Kidney (tissue), 14 donors: ENCODE results near the gene RASGRP3. TPM values are rescaled to one million over a fixed set of nuclear protein-coding genes. Genes with fewer than 3 reads are reported as not detected.

Source experiments
- DNase-seq, 5 donors: peaks; one replicate each; pipeline ENCODE4 v3.0.0-alpha.2; 2013 to 2020
- FAIRE-seq: peaks from 2 replicates; lab custom pipeline; 2012; peaks lifted over from hg19 to GRCh38; lab: Jason Lieb, UNC
- H3K27ac ChIP-seq, 2 donors: one replicate each; pipeline ENCODE4 v1.7.0; 2013; ENCODE audit warnings: low read depth in 2 of 2, low read length in 2 of 2, inconsistent platforms in 1 of 2
- H3K27me3 ChIP-seq: one replicate; pipeline ENCODE4 v1.7.1; 2013; ENCODE audit warnings: low read length, inconsistent platforms; ENCODE audit not compliant: control insufficient read depth, insufficient read depth
- H3K36me3 ChIP-seq, 3 donors: one replicate each; pipeline versions ENCODE4 v1.7.0 to v1.7.1; 2013; ENCODE audit warnings: low read length in 3 of 3, control low read depth in 1 of 3, inconsistent platforms in 1 of 3; ENCODE audit not compliant: insufficient read depth in 3 of 3, control insufficient read depth in 2 of 3
- H3K4me1 ChIP-seq, 3 donors: one replicate each; pipeline versions ENCODE4 v1.7.0 to v1.7.1; 2013; ENCODE audit warnings: low read length in 3 of 3, inconsistent platforms in 1 of 3, low read depth in 1 of 3; ENCODE audit not compliant: control insufficient read depth in 2 of 3, insufficient read depth in 2 of 3
- H3K4me3 ChIP-seq, 3 donors: one replicate each; pipeline versions ENCODE4 v1.7.0 to v1.8.1; 2013; ENCODE audit warnings: low read length in 3 of 3, control low read depth in 1 of 3, inconsistent platforms in 1 of 3
- H3K9ac ChIP-seq, 3 donors: one replicate each; pipeline versions ENCODE4 v1.7.0 to v1.7.1; 2013; ENCODE audit warnings: low read length in 3 of 3, control low read depth in 1 of 3, inconsistent platforms in 1 of 3
- H3K9me3 ChIP-seq, 3 donors: one replicate each; pipeline versions ENCODE4 v1.7.0 to v1.7.1; 2013; ENCODE audit warnings: low read length in 3 of 3, control low read depth in 1 of 3, inconsistent platforms in 1 of 3; ENCODE audit not compliant: control insufficient read depth in 2 of 3, insufficient read depth in 1 of 3
- CTCF ChIP-seq: IDR thresholded peaks from 3 replicates; pipeline ENCODE4 v1.5.1; 2012; ENCODE audit warnings: mild to moderate bottlenecking, moderate library complexity, borderline replicate concordance; ENCODE audit not compliant: insufficient read depth; ENCODE audit errors: extremely low read depth
- intact Hi-C: fragments of 100-400 bp; cut with DNase I; formaldehyde crosslinking; loops from one replicate; pipeline ENCODE4 v1.11.1; 2022
- polyA plus RNA-seq: library from polyadenylated mRNA; stranded (reverse); fragments of 350-450 nt; fragmentation: Illumina TruSeq; extraction: RNeasy Lipid Tissue Mini Kit (QIAGEN cat#74804); gene quantifications from one replicate; pipeline ENCODE4 v1.2.3, GENCODE V29; 2014; ENCODE audit warnings: low read depth, low replicate concordance; ENCODE audit not compliant: insufficient read depth
- total RNA-seq: library from RNA; stranded (reverse); fragmentation: NEBNext Ultra II Directional; extraction: Animal tissue kit (Norgen Biotek cat#: 25700); gene quantifications from one replicate; pipeline ENCODE4 v1.2.1, GENCODE V29; 2021
- donor health status: control.
- donor health status: control.
- donor health status: control.
- donor health status: control.
- donor health status: control.
- donor health status: DM: yes; HTN: yes; CAD: no.
- donor health status: Normal renal cell carcinoma (clear cell type).

RASGRP3 gene
- total and polyA plus RNA-seq, 2 donors from 2014 or later, result 7.8 to 22.6 TPM

GRCh38 chr2:33528441-33528950 is 52.0 kb downstream of the RASGRP3 start:
- no peak for TF ChIP-seq CTCF
- Histone ChIP-seq H3K27ac (no peak overlapping the region), H3K4me3 (no peak overlapping the region), H3K27me3 (no peaks in the 10 kb centered on the region), H3K9ac (no peak overlapping the region), H3K4me1 (no peaks in the 10 kb centered on the region), H3K9me3 (no peaks in the 10 kb centered on the region), H3K36me3 (peaks cover 0 to 3% (median 0%) of the 10 kb centered on the region in 3 donors)
- intact Hi-C loops, result no loop called here
- DNase-seq, result no peak
- FAIRE-seq, result no peak

- no peak for TF ChIP-seq CTCF
- intact Hi-C loops, result no loop called here
- Histone ChIP-seq H3K9ac (no peak overlapping the region), H3K27ac (no peak overlapping the region), H3K27me3 (no peaks in the 10 kb centered on the region), H3K4me3 (no peak overlapping the region), H3K4me1 (no peaks in the 10 kb centered on the region), H3K36me3 (peaks cover 0 to 3% (median 0%) of the 10 kb centered on the region in 3 donors), H3K9me3 (no peaks in the 10 kb centered on the region)
- FAIRE-seq, result no peak
- DNase-seq, result no peak
Observed at GRCh38 chr2:33529771-33530481, 53.5 kb downstream of the RASGRP3 start.

- H3K9ac ChIP-seq, result no peak overlapping the region
- peaks cover 0 to 3% (median 0%) of the 10 kb centered on the region in 3 donors for H3K36me3 ChIP-seq
- intact Hi-C loops, result no loop called here
- no peaks in the 10 kb centered on the region for H3K4me1 ChIP-seq
- no peak overlapping the region for H3K27ac ChIP-seq
- H3K9me3 ChIP-seq, result no peaks in the 10 kb centered on the region
- no peak for TF ChIP-seq CTCF
- DNase-seq (no peak), FAIRE-seq (no peak)
- H3K4me3 ChIP-seq, result no peak overlapping the region
- H3K27me3 ChIP-seq, result no peaks in the 10 kb centered on the region
Observed at GRCh38 chr2:33530690-33531548, 54.5 kb downstream of the RASGRP3 start.
